Activated CD4-positive, alpha-beta T cell treated with anti-CD3 and anti-CD28 coated beads for 1 hour (primary cell): ENCODE data around the gene BRAF.
A peak's percentile ranks its signal among the peaks of the same experiment; 100 is the strongest.
"Not testable (repeated sequence)": the region's sequence is repeated elsewhere in the genome, so short reads cannot be mapped to it uniquely, and the experiment has no call there.

Experiments
- DNase-seq: peaks from one replicate; pipeline ENCODE4 v3.0.0-alpha.2; 2020

The BRAF gene

DNA sequence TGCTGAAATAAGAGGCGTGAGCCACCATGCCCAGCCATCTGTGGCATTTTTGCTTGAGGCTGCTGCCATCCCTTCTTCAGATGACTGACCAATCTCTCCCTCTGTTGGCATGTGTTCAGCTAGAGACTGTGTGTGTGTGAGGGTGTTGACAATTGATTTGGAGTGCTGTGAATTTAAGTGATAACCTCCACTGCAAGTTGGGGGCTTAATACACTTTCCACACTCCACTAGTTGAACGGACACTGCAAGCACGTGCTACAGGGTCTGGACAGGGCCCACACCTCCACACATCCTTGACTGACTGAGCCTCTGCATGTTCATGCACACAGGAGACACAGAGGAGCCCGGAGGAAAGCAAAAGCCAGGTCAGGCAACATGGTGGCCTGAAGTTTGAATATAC lies 51.3 kb downstream of the BRAF start:
- DNase-seq: no peak

DNA sequence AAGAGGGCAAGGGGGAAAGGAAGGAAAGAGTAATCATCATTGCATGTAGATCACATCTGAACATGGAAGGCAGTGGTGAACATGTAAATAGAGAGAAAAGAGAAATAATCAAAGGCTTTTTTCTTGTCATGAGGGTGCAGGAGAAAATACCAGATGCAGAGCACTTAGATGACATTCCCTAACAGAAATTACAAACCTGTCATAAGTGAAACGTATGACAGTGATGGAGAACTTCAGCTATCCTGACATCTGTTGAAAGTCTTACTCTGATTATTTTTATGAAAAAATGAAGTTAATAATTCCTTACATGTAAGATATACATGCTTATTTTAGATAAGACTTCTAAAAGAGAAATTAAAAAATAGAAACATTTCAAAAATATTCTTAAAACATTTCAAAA lies 54.7 kb downstream of the BRAF start:
- no peak for DNase-seq

DNA sequence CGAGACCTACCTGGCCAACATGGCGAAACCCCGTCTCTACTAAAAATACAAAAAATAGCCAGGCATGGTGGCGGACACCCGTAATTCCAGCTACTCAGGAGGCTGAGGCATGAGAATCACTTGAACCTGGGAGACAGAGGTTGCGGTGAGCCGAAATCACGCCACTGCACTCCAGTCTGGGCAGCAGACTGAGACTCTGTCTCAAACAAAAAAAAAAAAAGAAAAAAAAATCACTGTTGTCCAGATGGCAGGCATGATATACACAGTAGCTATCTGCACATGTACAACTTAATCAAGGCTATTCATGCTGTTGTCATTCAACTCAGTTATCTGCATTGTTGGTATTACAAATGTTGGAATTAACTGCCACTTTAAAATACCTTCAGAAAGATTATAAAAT lies 55.3 kb downstream of the BRAF start:
- DNase-seq: no peak

DNA sequence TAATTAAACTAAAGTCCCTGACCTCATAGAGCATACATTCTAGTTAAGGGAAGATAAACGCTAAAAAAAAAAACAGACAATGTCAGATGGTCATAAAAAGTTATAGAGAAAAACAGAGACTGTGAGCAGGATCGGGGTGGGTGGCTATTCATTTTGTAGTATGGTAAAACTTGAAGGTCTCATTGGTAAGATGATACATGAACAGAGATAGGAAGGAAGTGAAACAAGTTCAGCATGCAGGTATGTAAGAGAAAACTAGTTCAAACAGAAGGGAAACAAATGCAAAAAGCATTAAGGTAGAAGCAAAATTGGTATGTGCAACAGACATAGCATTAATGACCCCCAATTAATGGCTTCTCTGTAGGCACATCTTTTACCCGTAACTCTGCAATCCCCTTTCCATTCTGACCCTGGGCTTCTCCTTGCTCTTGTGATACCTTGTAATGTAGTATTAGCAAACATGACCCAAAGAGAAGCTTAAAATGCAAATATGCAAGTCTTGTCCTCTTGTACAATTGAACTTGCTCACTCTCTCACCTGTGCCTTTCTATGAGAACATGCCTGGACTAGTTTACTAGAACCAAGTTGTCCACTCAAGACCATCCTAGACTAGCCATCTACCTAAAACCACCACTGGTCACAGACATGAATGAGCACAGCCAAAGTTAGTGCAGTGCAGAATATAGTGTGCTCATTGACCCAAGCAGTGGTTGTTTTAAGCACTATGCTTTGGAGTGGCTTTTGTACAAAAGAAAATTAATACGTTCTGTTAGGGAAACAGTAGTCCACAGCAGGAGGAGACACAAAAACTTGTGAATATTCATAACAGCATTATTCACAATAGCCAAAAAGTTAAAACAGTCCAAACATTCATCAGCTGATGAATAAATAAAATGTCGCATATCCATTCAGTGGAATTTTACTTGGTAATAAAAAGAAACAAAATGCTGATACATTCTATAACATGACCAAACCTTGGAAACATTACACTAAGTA lies 57.0 kb downstream of the BRAF start:
- DNase-seq: no peak

DNA sequence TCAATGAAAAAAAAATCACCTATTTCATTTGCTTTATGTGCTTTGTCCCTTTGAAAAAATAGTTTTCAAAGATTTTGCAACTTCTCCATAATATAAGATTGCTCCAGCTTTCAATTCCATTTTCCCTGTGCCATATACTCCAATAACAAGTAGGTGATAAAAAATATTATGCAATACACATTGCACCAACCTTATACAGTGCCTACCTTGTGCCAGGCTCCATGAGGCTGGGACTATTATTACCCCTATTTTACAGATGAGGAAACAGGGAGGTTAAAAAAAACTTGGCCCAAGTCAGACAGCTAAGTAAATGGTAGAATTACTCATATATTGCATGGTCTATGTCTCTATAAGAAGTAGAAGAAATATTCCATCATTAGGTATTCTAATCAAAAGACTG lies 57.8 kb downstream of the BRAF start:
- no peak for DNase-seq

DNA sequence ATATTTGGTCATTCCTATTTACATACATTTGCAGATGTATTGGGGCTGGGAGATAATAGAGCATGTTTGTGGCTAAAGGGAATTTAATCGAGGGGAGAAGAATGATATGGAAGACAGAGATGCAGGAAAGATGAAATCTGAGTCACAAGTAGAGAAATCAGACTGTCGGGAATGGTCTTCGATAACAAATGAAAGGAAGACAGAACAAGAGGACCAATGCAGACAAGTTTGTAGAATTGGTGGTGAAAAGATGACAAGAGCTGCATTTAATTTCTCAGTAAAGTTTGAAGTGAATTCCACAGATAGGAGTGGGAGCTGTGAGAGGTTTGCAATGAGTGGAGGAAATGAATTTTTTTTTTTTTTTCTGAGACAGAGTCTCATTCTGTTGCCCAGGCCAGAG lies 60.0 kb downstream of the BRAF start:
- no peak for DNase-seq

DNA sequence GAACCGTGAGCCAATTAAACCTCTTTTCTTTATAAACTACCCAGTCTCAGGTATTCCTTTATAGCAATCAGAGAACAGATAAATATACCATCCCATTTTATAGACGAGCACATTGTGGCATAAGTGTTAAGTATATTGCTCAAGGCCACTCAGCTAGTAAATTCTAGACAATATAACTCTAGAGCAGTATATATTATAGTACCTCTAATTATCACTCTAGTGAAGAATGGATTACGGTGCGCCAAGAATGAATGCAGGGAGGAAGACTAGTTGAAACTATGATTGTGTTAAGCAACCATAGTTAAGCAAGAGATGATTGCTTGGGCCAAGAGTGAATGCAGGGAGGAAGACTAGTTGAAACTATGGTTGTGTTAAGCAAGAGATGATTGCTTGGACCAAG lies 60.9 kb downstream of the BRAF start:
- no peak for DNase-seq

DNA sequence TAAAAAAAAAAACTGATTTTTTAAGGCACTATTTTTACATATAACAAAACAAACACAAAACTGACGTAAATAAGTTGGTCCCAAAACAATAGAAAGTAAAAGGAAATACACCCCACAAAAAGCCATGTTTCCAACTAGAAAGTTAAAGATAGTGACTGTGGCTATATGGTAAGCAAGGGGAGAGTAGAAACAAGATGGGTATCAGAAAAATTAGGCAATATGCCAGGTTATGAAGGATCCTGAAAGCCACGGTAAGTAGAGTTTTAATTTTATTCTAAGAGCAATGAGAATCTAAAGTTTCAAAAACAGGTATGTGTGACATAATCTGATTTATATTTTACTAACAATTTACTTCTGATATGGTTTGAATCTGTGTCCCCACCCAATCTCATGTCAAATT lies 61.5 kb downstream of the BRAF start:
- no peak for DNase-seq

DNA sequence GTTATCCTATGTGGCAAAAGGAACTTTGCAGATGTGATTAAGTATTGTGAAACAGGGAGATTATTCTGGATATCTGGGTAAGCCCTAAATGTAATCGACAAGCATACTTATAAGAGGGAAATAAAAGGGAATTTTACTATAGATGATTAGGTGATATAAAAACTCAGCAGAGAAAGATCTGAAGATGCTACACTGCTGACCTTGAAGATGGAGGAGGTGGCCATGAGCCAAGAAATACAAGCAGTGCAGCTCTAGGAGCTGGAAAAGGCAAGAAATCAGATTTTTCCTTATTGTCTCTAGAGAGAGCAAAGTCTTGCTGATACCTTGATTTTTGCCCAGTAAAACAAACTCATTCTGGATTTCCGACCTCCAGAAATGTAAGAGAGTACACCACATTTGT lies 67.7 kb downstream of the BRAF start:
- DNase-seq: no peak

DNA sequence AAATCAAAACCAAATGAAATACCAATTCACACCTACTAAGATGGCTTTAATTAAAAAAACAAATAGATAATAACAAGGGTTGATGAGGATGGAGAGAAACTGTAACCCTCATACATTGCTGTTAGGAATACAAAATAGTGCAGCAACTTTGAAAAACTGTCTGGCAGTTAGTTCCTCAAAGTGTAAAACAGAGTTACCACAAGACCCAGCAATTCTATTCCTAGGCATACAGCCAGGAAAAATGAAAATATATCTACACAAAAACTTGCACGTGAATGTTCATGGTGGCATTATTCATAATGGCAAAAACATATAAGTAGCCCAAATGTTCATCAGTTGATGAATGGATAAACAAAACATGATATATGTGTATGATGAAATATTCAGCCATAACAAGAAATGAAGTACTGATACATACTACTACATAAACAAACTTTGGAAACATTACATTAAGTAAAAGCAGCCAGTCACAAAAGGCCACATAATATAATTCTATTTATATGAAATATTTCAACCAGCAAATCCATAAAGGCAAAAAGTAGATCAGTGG lies 83.5 kb downstream of the BRAF start:
- no peak for DNase-seq

DNA sequence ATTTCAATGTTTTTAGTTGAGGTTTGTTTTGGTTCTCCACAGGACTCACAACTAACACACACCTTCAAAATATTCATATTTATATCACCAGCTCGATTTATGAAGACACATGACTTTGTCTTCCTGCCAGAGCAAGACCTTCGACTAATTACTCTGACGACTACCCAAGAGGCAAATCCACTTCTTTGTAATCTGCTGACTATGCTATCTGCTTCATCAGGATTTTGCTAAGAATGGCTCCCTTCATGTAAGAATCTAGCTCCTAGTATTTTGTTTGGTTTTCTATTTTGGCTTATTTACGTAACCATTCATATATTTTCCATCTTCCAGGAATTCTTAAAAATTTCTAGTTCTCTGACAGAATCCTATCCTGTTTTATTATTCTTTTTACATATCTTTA lies 93.0 kb downstream of the BRAF start:
- DNase-seq: no peak

DNA sequence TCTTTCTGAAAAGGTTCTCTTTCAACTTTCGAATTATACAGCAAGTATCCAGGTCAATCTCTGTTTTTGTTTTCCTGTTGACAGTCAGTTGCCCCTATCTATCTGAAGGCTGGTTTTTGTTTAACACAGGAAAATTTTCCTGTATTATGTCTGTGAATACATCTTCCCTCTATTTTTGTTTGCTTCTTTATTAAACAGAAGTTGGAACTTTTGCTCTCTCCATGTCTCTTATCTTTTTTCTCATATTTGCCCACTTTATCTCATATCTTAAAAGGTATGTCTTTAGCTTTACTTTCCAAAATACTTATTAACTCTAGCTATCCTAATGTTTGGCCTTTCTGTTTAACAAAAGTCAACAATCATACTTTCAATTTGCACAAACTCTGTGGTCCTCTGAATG lies 95.0 kb downstream of the BRAF start:
- DNase-seq: no peak

DNA sequence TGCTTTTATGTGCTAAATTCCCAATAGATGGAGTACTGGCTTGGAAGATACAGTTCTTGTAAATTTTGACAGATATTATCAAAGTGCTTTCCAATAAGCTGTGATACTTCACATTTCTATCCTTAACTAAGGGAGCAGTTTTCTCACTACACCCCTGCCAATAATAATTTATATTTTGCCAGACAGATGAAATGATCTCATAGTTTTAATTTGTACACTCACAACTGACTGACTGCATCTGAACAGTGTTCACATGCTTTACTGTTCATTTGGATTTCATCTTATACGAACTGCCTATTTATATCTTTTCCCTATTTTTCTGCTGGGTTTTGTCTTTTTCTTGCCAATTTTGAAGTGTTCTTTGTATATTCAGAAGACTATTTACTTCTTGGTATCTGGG lies 96.0 kb downstream of the BRAF start:
- no peak for DNase-seq

DNA sequence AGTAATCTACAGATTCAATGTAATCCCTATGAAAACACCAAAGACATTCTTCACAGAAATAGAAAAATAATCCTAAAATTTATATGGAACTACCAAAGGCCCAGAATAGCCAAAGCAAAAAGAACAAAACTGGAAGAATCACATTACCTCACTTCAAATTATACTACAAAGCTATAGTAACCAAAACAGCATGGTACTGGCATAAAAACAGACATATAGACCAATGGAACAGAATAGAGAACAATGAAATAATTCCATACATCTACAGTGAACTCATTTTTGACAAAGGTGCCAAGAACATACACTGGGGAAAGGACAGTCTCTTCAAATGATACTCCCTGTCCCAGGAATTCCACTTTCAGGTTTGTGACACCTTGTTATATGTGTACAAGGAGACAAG lies 107.3 kb downstream of the BRAF start:
- not testable (repeated sequence) for DNase-seq

DNA sequence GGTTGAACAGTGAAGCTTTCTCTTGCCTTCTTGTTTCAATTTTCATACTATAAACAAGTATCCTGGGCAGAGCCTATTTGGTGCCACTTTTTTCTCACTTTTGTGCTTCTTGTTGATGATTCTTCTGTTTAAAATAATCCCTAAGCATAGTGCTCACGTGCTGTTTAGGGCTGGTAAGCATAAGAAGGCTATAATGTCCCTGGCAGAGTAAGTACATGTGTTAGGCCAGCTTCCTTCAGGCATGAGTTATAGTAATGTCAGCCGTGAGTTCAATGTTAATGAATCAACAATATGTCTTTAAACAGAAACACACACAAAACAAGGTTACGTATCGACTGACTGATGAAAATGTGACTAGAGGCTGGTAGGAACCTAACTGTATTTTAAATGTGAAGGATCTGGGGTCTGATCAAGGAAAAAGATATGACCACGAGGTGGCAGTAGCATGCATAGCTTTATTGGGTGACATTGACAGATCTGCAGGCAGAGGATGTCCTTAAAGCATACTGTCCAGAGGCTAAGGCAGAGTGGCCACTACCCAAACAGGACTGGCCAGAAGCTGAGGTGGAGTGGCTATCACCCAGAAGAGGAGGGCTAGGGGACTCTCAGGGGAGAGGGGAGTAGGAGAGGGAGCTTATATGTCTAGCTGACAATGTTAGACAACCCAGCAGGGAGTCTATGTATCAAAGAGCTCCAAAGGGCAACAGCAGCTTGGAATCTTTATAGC lies 113.7 kb downstream of the BRAF start:
- DNase-seq: peak; percentile 22

DNA sequence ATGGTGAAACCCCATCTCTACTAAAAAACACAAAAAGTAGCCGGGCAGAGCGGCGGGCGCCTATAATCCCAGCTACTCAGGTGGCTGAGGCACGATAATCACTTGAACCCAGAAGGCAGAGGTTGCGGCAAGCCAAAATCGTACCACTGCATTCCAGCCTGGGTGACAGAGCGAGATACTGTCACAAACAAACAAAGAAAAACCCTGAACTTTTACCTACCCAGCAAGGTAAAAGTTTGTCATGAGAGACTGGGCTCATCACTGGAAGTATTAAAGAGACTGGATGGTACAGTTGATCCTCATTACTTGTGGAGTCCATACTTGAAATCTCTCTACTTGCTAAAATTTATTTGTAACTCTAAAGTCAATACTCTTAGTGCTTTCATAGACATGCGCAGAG lies 114.3 kb downstream of the BRAF start:
- no peak for DNase-seq

DNA sequence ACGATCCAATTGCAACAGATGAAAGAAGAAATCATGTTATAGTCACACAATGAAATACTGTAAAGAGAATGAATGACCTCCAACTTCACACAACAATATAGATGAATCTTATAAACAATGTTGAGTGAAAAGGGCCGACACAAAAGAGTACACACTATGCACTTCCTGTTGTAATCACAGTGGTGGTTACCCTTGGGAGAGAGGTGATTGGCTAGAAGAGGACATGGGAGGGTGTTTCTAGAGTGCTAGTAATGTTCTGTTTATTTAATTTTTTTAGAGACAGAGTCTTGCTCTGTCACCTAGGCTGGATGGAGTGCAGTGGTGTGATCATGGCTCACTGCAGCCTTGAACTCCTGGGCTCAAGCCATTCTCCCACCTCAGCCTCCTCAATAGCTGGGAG lies 145.8 kb downstream of the BRAF start:
- DNase-seq: no peak

DNA sequence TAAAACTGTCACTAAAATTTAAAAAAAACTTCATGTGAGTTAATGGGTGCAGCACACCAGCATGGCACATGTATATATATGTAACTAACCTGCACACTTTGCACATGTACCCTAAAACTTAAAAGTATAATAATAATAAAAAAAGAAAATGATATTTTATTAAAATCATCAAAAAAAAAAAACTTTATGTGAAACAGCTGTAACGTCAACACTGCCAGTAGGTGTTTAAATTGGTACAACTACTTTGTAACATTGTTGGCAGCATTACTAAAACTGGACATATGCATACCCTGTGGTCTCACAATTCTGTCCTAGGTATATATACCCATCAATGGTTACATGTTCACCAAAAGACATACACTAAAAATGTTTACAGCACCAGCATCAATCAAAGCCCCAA lies 146.2 kb downstream of the BRAF start:
- DNase-seq: no peak

DNA sequence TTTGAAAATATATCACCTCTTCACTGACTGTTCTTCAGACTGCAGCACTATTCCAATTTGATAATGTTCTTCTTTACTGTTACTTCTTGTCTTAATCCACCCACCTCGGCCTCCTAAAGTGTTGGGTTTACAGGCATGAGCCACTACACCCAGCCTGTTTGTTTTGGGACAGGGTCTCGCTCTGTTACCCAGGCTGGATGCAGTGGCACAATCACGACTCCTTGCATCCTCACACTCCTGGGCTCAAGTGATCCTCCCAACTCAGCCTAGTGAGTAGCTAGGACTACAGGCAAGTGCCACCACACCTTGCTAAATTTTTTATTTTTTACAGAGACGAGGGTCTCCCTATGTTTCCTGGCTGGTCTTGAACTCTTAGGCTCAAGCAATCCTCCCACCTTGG lies 150.4 kb downstream of the BRAF start:
- DNase-seq: no peak

DNA sequence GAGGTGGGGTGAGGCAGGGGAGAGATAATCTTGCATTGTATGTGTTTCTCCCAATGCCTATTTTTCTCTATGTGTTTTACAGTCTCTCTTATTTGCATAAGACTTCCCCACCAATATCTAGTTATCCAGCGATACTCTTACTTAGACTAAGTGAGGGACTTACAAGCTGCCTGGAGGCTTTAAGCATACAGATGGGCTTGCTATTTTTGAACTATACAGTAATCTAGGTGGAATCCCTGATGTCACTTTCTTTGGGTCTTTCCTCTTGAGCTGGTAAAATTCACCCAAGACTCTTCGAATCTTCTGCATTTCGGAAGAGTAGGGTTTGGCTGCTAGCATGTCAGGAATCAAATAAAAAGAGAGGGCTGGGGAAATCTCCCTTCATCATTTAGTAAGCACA lies 151.6 kb downstream of the BRAF start:
- no peak for DNase-seq

DNA sequence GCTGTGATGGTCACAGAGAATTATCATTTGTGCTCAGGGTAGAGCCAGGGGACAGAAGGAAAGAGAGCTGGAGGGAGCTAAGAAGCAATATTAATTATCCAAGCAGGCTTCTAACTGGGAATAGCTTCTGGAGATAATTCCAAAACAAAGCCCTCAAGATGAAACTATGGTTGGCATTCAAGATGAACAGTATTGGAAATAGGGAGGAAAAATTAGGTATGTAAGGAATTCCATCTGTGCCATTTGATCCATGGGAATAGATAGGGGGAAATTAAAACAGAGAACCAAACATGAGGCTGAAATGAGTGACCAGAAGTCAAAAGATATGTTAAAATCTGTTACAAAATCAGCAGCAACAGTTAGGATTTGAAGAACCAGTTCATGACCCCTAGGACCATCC lies 152.9 kb downstream of the BRAF start:
- DNase-seq: no peak

DNA sequence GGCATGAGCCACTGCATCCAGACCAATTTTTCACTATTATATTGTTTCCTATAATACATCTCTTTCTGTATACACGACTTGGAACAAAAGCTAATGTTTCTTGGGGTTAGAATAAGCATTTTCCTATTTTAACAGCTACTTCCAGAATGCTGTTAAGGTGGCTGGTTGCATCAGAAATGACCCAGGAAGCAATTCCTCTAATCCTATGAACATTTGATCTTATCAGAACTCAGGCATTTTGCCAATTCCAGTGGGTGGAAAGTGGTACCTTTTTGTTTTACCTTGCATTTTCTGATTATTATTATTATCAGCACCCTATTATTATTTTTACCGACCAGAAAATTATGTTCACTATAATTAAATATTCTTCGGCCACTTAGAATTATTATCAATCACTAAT lies 154.9 kb downstream of the BRAF start:
- no peak for DNase-seq

DNA sequence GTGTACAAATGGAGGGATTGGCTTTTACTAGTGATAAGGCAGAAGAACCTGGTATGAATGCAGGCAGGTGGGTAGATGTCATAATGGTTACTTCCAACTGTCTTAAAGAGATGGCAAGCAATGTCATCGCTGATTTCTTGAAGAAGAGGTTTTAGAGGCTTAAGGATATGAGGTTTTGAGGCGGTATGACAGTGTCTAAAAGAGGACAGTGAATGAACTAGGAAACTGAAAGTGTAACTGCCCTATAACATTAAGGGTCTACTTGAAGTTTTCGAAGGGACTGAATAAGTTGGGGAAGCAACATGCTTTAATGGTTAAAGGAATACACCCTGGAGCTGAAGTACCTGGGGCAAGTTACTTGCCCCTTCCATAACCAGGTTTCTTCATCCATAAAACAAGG lies 157.3 kb downstream of the BRAF start:
- DNase-seq: no peak

DNA sequence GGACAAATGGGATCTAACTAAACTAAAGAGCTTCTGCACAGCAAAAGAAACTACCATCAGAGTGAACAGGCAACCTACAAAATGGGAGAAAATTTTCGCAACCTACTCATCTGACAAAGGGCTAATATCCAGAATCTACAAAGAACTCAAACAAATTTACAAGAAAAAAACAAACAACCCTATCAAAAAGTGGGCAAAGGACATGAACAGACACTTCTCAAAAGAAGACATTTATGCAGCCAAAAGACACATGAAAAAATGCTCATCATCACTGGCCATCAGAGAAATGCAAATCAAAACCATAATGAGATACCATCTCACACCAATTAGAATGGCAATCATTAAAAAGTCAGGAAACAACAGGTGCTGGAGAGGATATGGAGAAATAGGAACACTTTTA lies 159.3 kb downstream of the BRAF start:
- not testable (repeated sequence) for DNase-seq
